PC-9 (cell line): Measurements from ENCODE around the gene TTI1. TPM values are rescaled to one million over a fixed set of nuclear protein-coding genes. Genes with fewer than 3 reads are reported as not detected.

Source experiments
- BruUV-seq: library from RNA; stranded (reverse); fragments of 400-500 nt; replicated peaks from 2 replicates; lab custom pipeline; 2021; lab: Mats Ljungman, UMichigan
- CTCF ChIA-PET: fragments of 300-600 bp; sonication (Branson Sonifier 250); formaldehyde crosslinking; loops from one replicate; lab custom pipeline; 2022; ENCODE audit warnings: antibody characterized with exemption; lab: Charles Lee
- POLR2A ChIA-PET: fragments of 300-600 bp; sonication (Branson Sonifier 250); formaldehyde crosslinking; loops from one replicate; lab custom pipeline; 2022; ENCODE audit warnings: antibody characterized with exemption; ENCODE audit not compliant: unreplicated experiment; lab: Charles Lee
- DNase-seq, 2 experiments: peaks; one replicate each; pipeline versions ENCODE4 v3.0.0 to v3.0.0-alpha.2; 2015 to 2022; ENCODE audit warnings: mixed read lengths in 1 of 2
- H2AFZ ChIP-seq: fragments of 200-600 bp; sonication (generic); 2 replicates; pipeline ENCODE4 v1.8.1; 2017; ENCODE audit warnings: antibody characterized with exemption
- H3F3A ChIP-seq: fragments of 200-600 bp; sonication (generic); 2 replicates; pipeline ENCODE4 v1.8.1; 2017; ENCODE audit warnings: antibody characterized with exemption, mild to moderate bottlenecking, low read depth; ENCODE audit not compliant: insufficient read depth
- H3K27ac ChIP-seq: fragments of 200-600 bp; sonication (generic); 2 replicates; pipeline ENCODE4 v1.6.1; 2016; ENCODE audit warnings: mixed run types
- H3K27me3 ChIP-seq: fragments of 200-600 bp; sonication (generic); 2 replicates; pipeline ENCODE4 v1.6.1; 2016; ENCODE audit warnings: low read depth, mixed run types; ENCODE audit not compliant: insufficient read depth
- H3K36me3 ChIP-seq: fragments of 200-600 bp; sonication (generic); 2 replicates; pipeline ENCODE4 v1.6.1; 2016; ENCODE audit warnings: low read depth, mixed run types
- H3K4me1 ChIP-seq: fragments of 200-600 bp; sonication (generic); replicated peaks from 2 replicates; pipeline ENCODE4 v1.6.1; 2016; ENCODE audit warnings: mixed run types; ENCODE audit not compliant: insufficient read depth
- H3K4me2 ChIP-seq: fragments of 200-600 bp; sonication (generic); 2 replicates; pipeline ENCODE4 v1.6.1; 2017; ENCODE audit warnings: mixed run types
- H3K4me3 ChIP-seq: fragments of 200-600 bp; sonication (generic); 2 replicates; pipeline ENCODE4 v1.6.1; 2016; ENCODE audit warnings: mixed run types
- H3K79me2 ChIP-seq: fragments of 200-600 bp; sonication (generic); 2 replicates; pipeline ENCODE4 v1.6.1; 2017; ENCODE audit warnings: low read depth, mixed run types
- H3K9me2 ChIP-seq: fragments of 200-600 bp; sonication (generic); 2 replicates; pipeline ENCODE4 v1.8.1; 2017; ENCODE audit warnings: mild to moderate bottlenecking; ENCODE audit not compliant: insufficient read depth
- H3K9me3 ChIP-seq: fragments of 200-600 bp; sonication (generic); 2 replicates; pipeline ENCODE4 v1.8.1; 2016; ENCODE audit warnings: low read depth; ENCODE audit not compliant: insufficient read depth
- H4K20me1 ChIP-seq: fragments of 200-600 bp; sonication (generic); 2 replicates; pipeline ENCODE4 v1.8.1; 2017; ENCODE audit not compliant: insufficient read depth
- CTCF ChIP-seq: fragments of 200-600 bp; sonication (generic); conservative IDR thresholded peaks from 2 replicates; pipeline ENCODE4 v1.6.1; 2017; ENCODE audit warnings: mixed run types, antibody characterized with exemption, mild to moderate bottlenecking, moderate library complexity
- EZH2 ChIP-seq: fragments of 200-600 bp; sonication (generic); IDR thresholded peaks from 2 replicates; pipeline ENCODE4 v1.8.0; 2017; ENCODE audit warnings: antibody characterized with exemption, low read depth
- intact Hi-C: fragments of 100-400 bp; cut with micrococcal nuclease; formaldehyde crosslinking; loops from one replicate; pipeline ENCODE4 v1.10.0; 2022; ENCODE audit not compliant: unreplicated experiment
- total RNA-seq: library from RNA; stranded (reverse); gene quantifications from 2 replicates; pipeline ENCODE4 v1.2.3, GENCODE V29; 2021

Gene TTI1
- total RNA-seq, 1 experiment from 2014 or later: 34.2 TPM

GRCh38 chr20:38008233-38008944, 24.9 kb downstream of the TTI1 start:
- H4K20me1 ChIP-seq: peaks cover 11% of the 10 kb centered on the region; the same call in 1 of the 2 replicates
- ChIA-PET POLR2A (no interaction called here), CTCF (interaction anchor here (0.6 kb wide), 2 partner anchors 40 to 64 kb away, joined by 3 to 13 read pairs; no protein-coding TSS in a partner anchor)
- H3K4me2 ChIP-seq: no peak overlapping the region
- H3K4me3 ChIP-seq: no peak overlapping the region
- no peaks in the 10 kb centered on the region for H3K9me3 ChIP-seq
- no peak overlapping the region for H2AFZ ChIP-seq
- DNase-seq: no peak
- no peaks in the 10 kb centered on the region for H3K9me2 ChIP-seq
- H3K27me3 ChIP-seq: no peaks in the 10 kb centered on the region
- H3K27ac ChIP-seq: no peak overlapping the region
- H3K79me2 ChIP-seq: no peaks in the 10 kb centered on the region
- intact Hi-C loops: no loop called here
- BruUV-seq: no TSS peak
- no peak for TF ChIP-seq CTCF
- TF ChIP-seq EZH2: no peak
- H3K36me3 ChIP-seq: peaks cover 11% of the 10 kb centered on the region; the same call in 1 of the 2 replicates
- 0 out of 2 replicates have a peak, but pooled peaks cover 2% of the 10 kb centered on the region for H3F3A ChIP-seq
- no peaks in the 10 kb centered on the region for H3K4me1 ChIP-seq

- H3K4me3 ChIP-seq: no peak overlapping the region
- H2AFZ ChIP-seq: no peak overlapping the region
- intact Hi-C loops: no loop called here
- no peaks in the 10 kb centered on the region for H3K9me3 ChIP-seq
- no peaks in the 10 kb centered on the region for H3K4me1 ChIP-seq
- no peak overlapping the region for H3K27ac ChIP-seq
- no peak for DNase-seq
- H4K20me1 ChIP-seq: peaks cover 11% of the 10 kb centered on the region; the same call in 1 of the 2 replicates
- no TSS peak for BruUV-seq
- no peaks in the 10 kb centered on the region for H3K79me2 ChIP-seq
- H3K4me2 ChIP-seq: no peak overlapping the region
- TF ChIP-seq CTCF (no peak), EZH2 (no peak)
- no peaks in the 10 kb centered on the region for H3K27me3 ChIP-seq
- POLR2A ChIA-PET: no interaction called here
- CTCF ChIA-PET: no interaction called here
- no peaks in the 10 kb centered on the region for H3K9me2 ChIP-seq
- H3K36me3 ChIP-seq: peaks cover 11% of the 10 kb centered on the region; the same call in 1 of the 2 replicates
- 0 out of 2 replicates have a peak, but pooled peaks cover 2% of the 10 kb centered on the region for H3F3A ChIP-seq
These were observed 25.7 kb downstream of the TTI1 start for GRCh38 chr20:38007526-38007925.

- no peak for DNase-seq
- TF ChIP-seq CTCF (no peak), EZH2 (no peak)
- no peak overlapping the region for H3K27ac ChIP-seq
- H2AFZ ChIP-seq: no peak overlapping the region
- peaks cover 11% of the 10 kb centered on the region; the same call in 1 of the 2 replicates for H4K20me1 ChIP-seq
- CTCF ChIA-PET: interaction anchor here (1.3 kb wide), 1 partner anchor 11 kb away, joined by 7 read pairs; no protein-coding TSS in a partner anchor
- intact Hi-C loops: no loop called here
- H3F3A ChIP-seq: 0 out of 2 replicates have a peak, but pooled peaks cover 6% of the 10 kb centered on the region
- peaks cover 4% of the 10 kb centered on the region for H3K36me3 ChIP-seq
- H3K27me3 ChIP-seq: no peaks in the 10 kb centered on the region
- H3K4me1 ChIP-seq: no peaks in the 10 kb centered on the region
- H3K79me2 ChIP-seq: no peaks in the 10 kb centered on the region
- no peak overlapping the region for H3K4me2 ChIP-seq
- no peak overlapping the region for H3K4me3 ChIP-seq
- H3K9me3 ChIP-seq: no peaks in the 10 kb centered on the region
- POLR2A ChIA-PET: no interaction called here
- no peaks in the 10 kb centered on the region for H3K9me2 ChIP-seq
- no TSS peak for BruUV-seq
These were observed 27.4 kb downstream of the TTI1 start for GRCh38 chr20:38005903-38006302.
